HepG2 (cell line): ENCODE data around the gene ZNF112. TPM values are rescaled to one million over a fixed set of nuclear protein-coding genes. Genes with fewer than 3 reads are reported as not detected.

ENCODE experiments used
- ATAC-seq: fragments of 200-7000 bp; cut with Tn5 transposase; 3 replicates; pipeline ENCODE4 v1.9.1; 2020; ENCODE audit warnings: mild to moderate bottlenecking, moderate library complexity
- BruUV-seq: library from RNA; stranded (reverse); fragments of 400-500 nt; replicated peaks from 2 replicates; lab custom pipeline; 2021; lab: Mats Ljungman, UMichigan
- CTCF ChIA-PET: fragments of 300-600 bp; formaldehyde crosslinking; extraction: SDS; loops from one replicate; lab custom pipeline; 2021; ENCODE audit warnings: low total read pairs, inconsistent platforms, low intra/inter-chr PET ratio; lab: Yijun Ruan, JAX
- POLR2A ChIA-PET: fragments of 350-600 bp; sonication (Branson Sonifier 250); formaldehyde crosslinking; loops from one replicate; lab custom pipeline; 2020; ENCODE audit warnings: antibody characterized with exemption, inconsistent platforms; lab: Yijun Ruan, JAX
- DNase-seq: peaks from one replicate; pipeline ENCODE4 v3.0.0-alpha.2; 2015; ENCODE audit warnings: low spot score
- FAIRE-seq: peaks from 3 replicates; lab custom pipeline; 2011; peaks lifted over from hg19 to GRCh38; lab: Jason Lieb, UNC
- H2AFZ ChIP-seq: one replicate; pipeline ENCODE4 v1.6.1; 2011; ENCODE audit warnings: low read length, inconsistent platforms
- H3K27ac ChIP-seq: fragments of 300-600 bp; 3 replicates; pipeline ENCODE4 v1.8.0; 2011; ENCODE audit warnings: mixed run types, mild to moderate bottlenecking, mixed read lengths, low read length, inconsistent platforms; ENCODE audit not compliant: insufficient read depth; ENCODE audit errors: extremely low read length
- H3K27me3 ChIP-seq, 2 experiments: fragments of 200-600 bp in 1 of 2; 2 replicates in 1 of 2; 3 replicates in 1 of 2; pipeline versions ENCODE4 v1.6.0 to v1.8.0; 2011; ENCODE audit warnings: low read length in 2 of 2, mild to moderate bottlenecking in 2 of 2, moderate library complexity in 2 of 2, inconsistent platforms in 1 of 2; ENCODE audit not compliant: insufficient read depth in 2 of 2, control insufficient read depth in 1 of 2
- H3K36me3 ChIP-seq, 2 experiments: fragments of 200-600 bp in 1 of 2; replicated peaks in 1 of 2; 2 replicates in 1 of 2; 3 replicates in 1 of 2; pipeline versions ENCODE4 v1.5.1 to v1.8.0; 2011; ENCODE audit warnings: low read length in 2 of 2, inconsistent platforms in 1 of 2; ENCODE audit not compliant: insufficient read depth in 2 of 2, control insufficient read depth in 1 of 2
- H3K4me1 ChIP-seq: 2 replicates; pipeline ENCODE4 v1.5.1; 2012; ENCODE audit warnings: low read length, inconsistent platforms; ENCODE audit not compliant: insufficient read depth
- H3K4me2 ChIP-seq: 2 replicates; pipeline ENCODE4 v1.6.0; 2011; ENCODE audit warnings: low read depth, low read length, inconsistent platforms
- H3K4me3 ChIP-seq, 3 experiments: fragments of 200-600 bp in 1 of 3; sonication (generic), shearing (Covaris generic) in 1 of 3; replicated peaks in 1 of 3; 2 replicates each; pipeline ENCODE4 v1.5.1; 2011 to 2016; ENCODE audit warnings: low read length in 3 of 3, inconsistent platforms in 2 of 3, low read depth in 2 of 3, mild to moderate bottlenecking in 2 of 3, control low read depth in 1 of 3, mixed read lengths in 1 of 3; ENCODE audit not compliant: insufficient read depth in 1 of 3
- H3K79me2 ChIP-seq: one replicate; pipeline ENCODE4 v1.6.1; 2011; ENCODE audit warnings: low read length, inconsistent platforms; ENCODE audit not compliant: insufficient read depth
- H3K9ac ChIP-seq: 2 replicates; pipeline ENCODE4 v1.6.0; 2011; ENCODE audit warnings: mild to moderate bottlenecking, low read depth, low read length, inconsistent platforms; ENCODE audit not compliant: insufficient read depth
- H3K9me3 ChIP-seq: 2 replicates; pipeline ENCODE4 v1.5.1; 2012; ENCODE audit warnings: mild to moderate bottlenecking, low read length
- H4K20me1 ChIP-seq: 2 replicates; pipeline ENCODE4 v1.6.0; 2011; ENCODE audit warnings: inconsistent platforms, mild to moderate bottlenecking, low read length, moderate library complexity; ENCODE audit not compliant: insufficient read depth
- ELF1 ChIP-seq: sonication (generic); formaldehyde crosslinking; IDR thresholded peaks from 2 replicates; pipeline ENCODE4 v1.4.0; 2020; ENCODE audit warnings: missing genetic modification reagents
- GLMP ChIP-seq: sonication (generic); formaldehyde crosslinking; IDR thresholded peaks from 2 replicates; pipeline ENCODE4 v1.9.0; 2021; ENCODE audit warnings: missing genetic modification reagents, mild to moderate bottlenecking, borderline replicate concordance
- HINFP ChIP-seq: sonication (generic); formaldehyde crosslinking; IDR thresholded peaks from 2 replicates; pipeline ENCODE4 v1.4.0; 2020; ENCODE audit warnings: low read depth, mild to moderate bottlenecking, missing genetic modification reagents
- KDM5B ChIP-seq: sonication (generic); formaldehyde crosslinking; IDR thresholded peaks from 2 replicates; pipeline ENCODE4 v1.4.0; 2020; ENCODE audit warnings: missing genetic modification reagents, mild to moderate bottlenecking, borderline replicate concordance
- LCORL ChIP-seq, 2 experiments: fragments of 450-650 bp in 1 of 2; sonication (generic) in 1 of 2; formaldehyde crosslinking in 1 of 2; IDR thresholded peaks; 2 replicates each; pipeline versions ENCODE4 v1.5.0 to v1.6.1; 2017 to 2020; ENCODE audit warnings: antibody characterized with exemption in 1 of 2, missing genetic modification reagents in 1 of 2
- REXO4 ChIP-seq: sonication (generic); formaldehyde crosslinking; IDR thresholded peaks from 2 replicates; pipeline ENCODE4 v1.8.0; 2022; ENCODE audit warnings: missing genetic modification reagents, mild to moderate bottlenecking, borderline replicate concordance
- ZNF296 ChIP-seq: sonication (generic); formaldehyde crosslinking; conservative IDR thresholded peaks from 2 replicates; pipeline ENCODE4 v1.5.0; 2020; ENCODE audit warnings: mild to moderate bottlenecking, missing genetic modification reagents
- ZNF432 ChIP-seq: sonication (generic); formaldehyde crosslinking; IDR thresholded peaks from 2 replicates; pipeline ENCODE4 v1.5.0; 2020; ENCODE audit warnings: missing genetic modification reagents, mild to moderate bottlenecking, borderline replicate concordance
- ZNF619 ChIP-seq: sonication (generic); formaldehyde crosslinking; IDR thresholded peaks from 2 replicates; pipeline ENCODE4 v1.4.0; 2020; ENCODE audit warnings: mild to moderate bottlenecking, missing genetic modification reagents
- WGBS: methylation state at CpG from one replicate; pipeline ENCODE4 v1.1.6; 2017; ENCODE audit warnings: low lambda C conversion rate; 5-methylcytosine and 5-hydroxymethylcytosine counted together
- in situ Hi-C: cut with HindIII; loops from 2 replicates; pipeline ENCODE4 v1.10.0; 2017; ENCODE audit warnings: low pct_unique_long_range_greater_than_20kb; ENCODE audit not compliant: extremely low pct_ligation_motif_present
- intact Hi-C: fragments of 100-400 bp; cut with micrococcal nuclease; formaldehyde crosslinking; loops from one replicate; pipeline ENCODE4 v1.10.0; 2022; ENCODE audit not compliant: unreplicated experiment
- polyA plus RNA-seq, 8 experiments: library from polyadenylated mRNA; depleted of rRNA in 3 of 8; stranded (reverse) in 7 of 8; unstranded in 1 of 8; fragments of >200 nt; fragmentation: Illumina TruSeq in 4 of 8; extraction: Trizol in 4 of 8; gene quantifications; 2 replicates each; pipeline versions ENCODE4 v1.2.1 to v1.2.3, GENCODE V29; 2011 to 2016; ENCODE audit warnings: low read depth in 4 of 8, missing spikeins in 1 of 8, mixed read lengths in 1 of 8; ENCODE audit not compliant: insufficient read depth in 1 of 8
- total RNA-seq, 5 experiments: library from RNA; depleted of rRNA; stranded (reverse); fragments of >200 nt; fragmentation: Illumina TruSeq; extraction: Trizol; gene quantifications; 2 replicates each; pipeline ENCODE4 v1.2.3, GENCODE V29; 2016; ENCODE audit warnings: low read depth in 1 of 5

ZNF112 gene
- total and polyA plus RNA-seq, 2 of the 13 experiments (the other 11 are each of a cell fraction or from before 2014, with no cell fraction given), result 1.8 to 3.6 TPM

- ChIA-PET POLR2A (no interaction called here), CTCF (no interaction called here)
- peaks cover 8% of the 10 kb centered on the region for H3K9me3 ChIP-seq
- FAIRE-seq (no peak), ATAC-seq (no peak), DNase-seq (no peak)
- no TSS peak for BruUV-seq
- H3K4me3 ChIP-seq, result no peak overlapping the region
- intact Hi-C loops, result no loop called here
- no peak overlapping the region for H3K27ac ChIP-seq
- no peak overlapping the region for H2AFZ ChIP-seq
- no peak for TF ChIP-seq ZNF432 (CRISPR knock-in tag)
- no peak for TF ChIP-seq KDM5B
- no peak for TF ChIP-seq REXO4
- TF ChIP-seq LCORL (IDR thresholded peaks at IDR 0.05), result no peak
- TF ChIP-seq LCORL (CRISPR knock-in tag; IDR thresholded peaks at IDR 0.05), result no peak
- no peak for TF ChIP-seq ZNF296
- TF ChIP-seq GLMP (CRISPR knock-in tag), result no peak
- no peak for TF ChIP-seq HINFP (CRISPR knock-in tag)
- no peak for TF ChIP-seq ELF1 (CRISPR knock-in tag)
- TF ChIP-seq ZNF619, result no peak
- WGBS, result 91% methylated on average over 1 of the region's 1 CpG
- H3K4me2 ChIP-seq, result no peak overlapping the region
- H3K4me1 ChIP-seq, result no peaks in the 10 kb centered on the region
- no peaks in the 10 kb centered on the region for H4K20me1 ChIP-seq
- H3K36me3 ChIP-seq, result no peaks in the 10 kb centered on the region
- H3K79me2 ChIP-seq, result no peaks in the 10 kb centered on the region
- H3K27me3 ChIP-seq, result no peaks in the 10 kb centered on the region
- H3K9ac ChIP-seq, result no peak overlapping the region
- in situ Hi-C loops, result no loop called here
Measured at GRCh38 chr19:44313231-44313630, 43.2 kb downstream of the ZNF112 start.
